H9 (cell line): Measurements from ENCODE around the gene PLCH1. TPM values are rescaled to one million over a fixed set of nuclear protein-coding genes. Genes with fewer than 3 reads are reported as not detected.
A peak's percentile ranks its signal among the peaks of the same experiment; 100 is the strongest.

Source experiments
- DNase-seq: peaks from one replicate; pipeline ENCODE4 v3.0.0-alpha.2; 2017
- H2AFZ ChIP-seq: one replicate; pipeline ENCODE4 v1.6.1; 2013; ENCODE audit warnings: mild to moderate bottlenecking, low read length, control low read depth, moderate library complexity
- H2AK5ac ChIP-seq: 2 replicates; pipeline ENCODE4 v1.6.1; 2013; ENCODE audit warnings: low read length, control low read depth, mixed read lengths; ENCODE audit not compliant: insufficient read length
- H2BK120ac ChIP-seq: one replicate; pipeline ENCODE4 v1.6.1; 2013; ENCODE audit warnings: low read depth, mild to moderate bottlenecking, low read length, control low read depth, inconsistent platforms; ENCODE audit not compliant: poor library complexity, severe bottlenecking
- H2BK12ac ChIP-seq: 2 replicates; pipeline ENCODE4 v1.6.1; 2013; ENCODE audit warnings: low read length, control low read depth, mixed read lengths, low read depth; ENCODE audit not compliant: insufficient read length
- H2BK15ac ChIP-seq: 2 replicates; pipeline ENCODE4 v1.6.1; 2013; ENCODE audit warnings: low read depth, low read length, control low read depth
- H2BK20ac ChIP-seq: one replicate; pipeline ENCODE4 v1.6.1; 2013; ENCODE audit warnings: low read depth, mild to moderate bottlenecking, low read length, control low read depth, inconsistent platforms; ENCODE audit not compliant: poor library complexity, severe bottlenecking
- H2BK5ac ChIP-seq: 2 replicates; pipeline ENCODE4 v1.6.1; 2013; ENCODE audit warnings: low read length, control low read depth, mixed read lengths; ENCODE audit not compliant: insufficient read length
- H3K14ac ChIP-seq: 2 replicates; pipeline ENCODE4 v1.6.1; 2013; ENCODE audit warnings: low read length, control low read depth; ENCODE audit not compliant: insufficient read depth
- H3K18ac ChIP-seq: 2 replicates; pipeline ENCODE4 v1.6.1; 2013; ENCODE audit warnings: low read depth, mild to moderate bottlenecking, mixed read lengths, low read length, control low read depth; ENCODE audit not compliant: insufficient read length
- H3K23ac ChIP-seq: 2 replicates; pipeline ENCODE4 v1.6.1; 2013; ENCODE audit warnings: low read length, control low read depth, mixed read lengths, low read depth; ENCODE audit not compliant: insufficient read length
- H3K23me2 ChIP-seq: 2 replicates; pipeline ENCODE4 v1.6.1; 2013; ENCODE audit warnings: low read depth, mild to moderate bottlenecking, mixed read lengths, low read length, control low read depth; ENCODE audit not compliant: insufficient read length, poor library complexity, severe bottlenecking
- H3K27ac ChIP-seq: 2 replicates; pipeline ENCODE4 v1.5.1; 2013; ENCODE audit warnings: low read length, control low read depth, mixed read lengths, low read depth; ENCODE audit not compliant: insufficient read length
- H3K27me3 ChIP-seq: 2 replicates; pipeline ENCODE4 v1.6.1; 2013; ENCODE audit warnings: low read length, control low read depth, inconsistent platforms; ENCODE audit not compliant: insufficient read depth
- H3K4ac ChIP-seq: 2 replicates; pipeline ENCODE4 v1.6.1; 2013; ENCODE audit warnings: low read depth, mild to moderate bottlenecking, control low read depth, inconsistent platforms, low read length, moderate library complexity
- H3K4me1 ChIP-seq: 2 replicates; pipeline ENCODE4 v1.6.1; 2013; ENCODE audit warnings: low read length, control low read depth, inconsistent platforms; ENCODE audit not compliant: insufficient read depth
- H3K4me2 ChIP-seq: 2 replicates; pipeline ENCODE4 v1.6.1; 2013; ENCODE audit warnings: low read length, control low read depth, mixed read lengths; ENCODE audit not compliant: insufficient read length, insufficient read depth
- H3K56ac ChIP-seq: 2 replicates; pipeline ENCODE4 v1.6.1; 2013; ENCODE audit warnings: low read depth, mild to moderate bottlenecking, mixed read lengths, low read length, control low read depth; ENCODE audit not compliant: insufficient read length
- H3K79me1 ChIP-seq: 2 replicates; pipeline ENCODE4 v1.6.1; 2013; ENCODE audit warnings: low read depth, mild to moderate bottlenecking, moderate library complexity, low read length, control low read depth, inconsistent platforms; ENCODE audit not compliant: insufficient read depth, poor library complexity, severe bottlenecking
- H3K79me2 ChIP-seq: 2 replicates; pipeline ENCODE4 v1.6.1; 2013; ENCODE audit warnings: low read length, control low read depth, inconsistent platforms; ENCODE audit not compliant: insufficient read depth
- H3K9ac ChIP-seq: 2 replicates; pipeline ENCODE4 v1.6.1; 2013; ENCODE audit warnings: low read length, control low read depth, mixed read lengths; ENCODE audit not compliant: insufficient read length; ENCODE audit errors: extremely low read depth
- H3K9me3 ChIP-seq: one replicate; pipeline ENCODE4 v1.6.1; 2013; ENCODE audit warnings: low read depth, low read length, inconsistent platforms; ENCODE audit not compliant: control insufficient read depth
- H3T11ph ChIP-seq: one replicate; pipeline ENCODE4 v1.6.1; 2013; ENCODE audit warnings: mild to moderate bottlenecking, low read length, control low read depth, inconsistent platforms
- H4K20me1 ChIP-seq: one replicate; pipeline ENCODE4 v1.6.1; 2013; ENCODE audit not compliant: control insufficient read depth, insufficient read length, insufficient read depth
- H4K5ac ChIP-seq: 2 replicates; pipeline ENCODE4 v1.6.1; 2013; ENCODE audit warnings: low read depth, mild to moderate bottlenecking, mixed read lengths, low read length, control low read depth; ENCODE audit not compliant: insufficient read length
- H4K8ac ChIP-seq: replicated peaks from 2 replicates; pipeline ENCODE4 v1.6.1; 2013; ENCODE audit warnings: low read length, control low read depth, mixed read lengths, low read depth; ENCODE audit not compliant: insufficient read length
- H4K91ac ChIP-seq: 2 replicates; pipeline ENCODE4 v1.6.1; 2013; ENCODE audit warnings: low read depth, mild to moderate bottlenecking, moderate library complexity, mixed read lengths, low read length, control low read depth; ENCODE audit not compliant: insufficient read length
- H3K27ac Mint-ChIP-seq, 3 experiments: 2 replicates in 2 of 3; 3 replicates in 1 of 3; pipeline ENCODE4 v1.8.0; 2020 to 2021; ENCODE audit warnings: mixed read lengths in 3 of 3, mild to moderate bottlenecking in 1 of 3, moderate library complexity in 1 of 3
- H3K27me3 Mint-ChIP-seq: 2 replicates; pipeline ENCODE4 v1.8.0; 2021; ENCODE audit warnings: low read depth, mild to moderate bottlenecking, moderate library complexity, mixed read lengths
- H3K36me3 Mint-ChIP-seq, 3 experiments: 2 replicates in 2 of 3; 3 replicates in 1 of 3; pipeline ENCODE4 v1.8.0; 2020 to 2021; ENCODE audit warnings: low read depth in 3 of 3, mixed read lengths in 3 of 3; ENCODE audit not compliant: insufficient read depth in 1 of 3
- H3K4me1 Mint-ChIP-seq, 2 experiments: 2 replicates each; pipeline ENCODE4 v1.8.0; 2020; ENCODE audit warnings: mixed read lengths in 2 of 2
- H3K4me3 Mint-ChIP-seq, 2 experiments: 2 replicates in 1 of 2; 3 replicates in 1 of 2; pipeline ENCODE4 v1.8.0; 2020 to 2021; ENCODE audit warnings: mild to moderate bottlenecking in 2 of 2, mixed read lengths in 2 of 2, moderate library complexity in 1 of 2
- H3K9me3 Mint-ChIP-seq, 2 experiments: 2 replicates in 1 of 2; 3 replicates in 1 of 2; pipeline ENCODE4 v1.8.0; 2020; ENCODE audit warnings: mild to moderate bottlenecking in 2 of 2, mixed read lengths in 2 of 2, moderate library complexity in 1 of 2
- CTCF ChIP-seq: fragments of 200-600 bp; sonication (generic); conservative IDR thresholded peaks from 3 replicates; pipeline ENCODE4 v1.8.0; 2021; ENCODE audit warnings: antibody characterized with exemption, mild to moderate bottlenecking
- WGBS: extraction: QIAGEN DNeasy Blood & Tissue Kit; methylation state at CpG from one replicate; pipeline ENCODE4 v1.1.7; 2013; ENCODE audit warnings: missing lambda C conversion rate, low lambda C conversion rate, mixed read lengths; ENCODE audit not compliant: insufficient read length; ENCODE audit errors: extremely low coverage; 5-methylcytosine and 5-hydroxymethylcytosine counted together
- total RNA-seq: library from RNA; stranded (reverse); gene quantifications from 2 replicates; pipeline ENCODE4 v1.2.1, GENCODE V29; 2021

The PLCH1 gene
- total RNA-seq, 1 experiment from 2014 or later: 19.0 TPM

DNA sequence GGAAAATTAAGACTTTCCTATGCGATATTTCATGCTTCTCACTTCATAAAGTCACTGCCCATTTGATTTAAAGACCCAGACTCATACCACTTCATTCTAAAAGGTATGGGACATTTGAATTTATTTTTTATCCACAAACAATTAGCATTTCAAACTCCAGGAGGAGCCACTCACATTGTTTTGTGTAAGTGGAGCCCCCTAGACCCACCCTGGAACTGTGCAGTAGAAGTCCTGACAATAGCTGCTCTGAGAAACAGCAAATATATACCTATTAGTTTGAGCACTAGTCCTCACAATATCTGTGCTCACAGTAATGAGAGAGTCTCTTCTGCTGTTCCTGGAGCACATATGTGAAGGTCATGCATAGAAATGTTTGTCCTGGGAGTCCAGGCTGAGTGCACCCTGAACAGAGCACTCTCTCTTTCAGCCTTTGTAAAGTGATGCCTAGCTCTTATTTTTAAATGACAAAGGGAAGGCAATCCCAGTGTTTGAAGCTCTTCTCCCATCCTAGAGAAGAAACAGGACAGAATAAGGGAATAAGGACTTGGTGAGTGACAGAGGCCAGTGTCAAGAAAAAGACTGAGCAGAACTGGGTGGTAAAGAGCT is 323.9 kb downstream of the PLCH1 start:
- H2BK120ac ChIP-seq: no peak overlapping the region
- no peaks in the 10 kb centered on the region for H3K79me2 ChIP-seq
- H3K27me3 Mint-ChIP-seq: no peaks in the 10 kb centered on the region
- no peak overlapping the region for H2BK12ac ChIP-seq
- whole genome bisulfite sequencing: no CpG with 5 or more reads among the region's 1 CpG
- no peaks in the 10 kb centered on the region for H4K20me1 ChIP-seq
- no peaks in the 10 kb centered on the region for H3K27me3 ChIP-seq
- no peaks in the 10 kb centered on the region; a peak in 1 of 5 replicates for H3K9me3 Mint-ChIP-seq
- no peak overlapping the region for H2BK15ac ChIP-seq
- no peak overlapping the region for H4K8ac ChIP-seq
- no peak overlapping the region for H3K27ac ChIP-seq
- H3K14ac ChIP-seq: no peak overlapping the region
- no peak overlapping the region for H3T11ph ChIP-seq
- no peak overlapping the region for H3K23ac ChIP-seq
- no peak overlapping the region for H3K56ac ChIP-seq
- H3K4me1 Mint-ChIP-seq: peaks cover 35 to 38% of the 10 kb centered on the region in 2 experiments
- H2AFZ ChIP-seq: no peak overlapping the region
- H3K4me3 Mint-ChIP-seq: peak overlapping the region in 1 of 2 experiments; percentile 8; a peak in 1 of 5 replicates
- H3K18ac ChIP-seq: no peak overlapping the region
- H4K5ac ChIP-seq: no peak overlapping the region
- H3K36me3 Mint-ChIP-seq: peaks cover 0 to under 1% (median 0%) of the 10 kb centered on the region in 3 experiments; a peak in 3 of 7 replicates
- H3K79me1 ChIP-seq: no peaks in the 10 kb centered on the region
- peaks cover 15% of the 10 kb centered on the region; the same call in 1 of the 2 replicates for H3K4me1 ChIP-seq
- peak overlapping the region in 2 of 3 experiments; percentile 37 to 52; a peak in 3 of 7 replicates for H3K27ac Mint-ChIP-seq
- no peak for DNase-seq
- no peak overlapping the region for H4K91ac ChIP-seq
- H3K23me2 ChIP-seq: no peaks in the 10 kb centered on the region
- H2BK5ac ChIP-seq: no peak overlapping the region
- H3K4ac ChIP-seq: no peak overlapping the region
- H2BK20ac ChIP-seq: no peak overlapping the region
- no peak overlapping the region for H2AK5ac ChIP-seq
- H3K9me3 ChIP-seq: no peaks in the 10 kb centered on the region
- no peak overlapping the region for H3K4me2 ChIP-seq
- no peak overlapping the region for H3K9ac ChIP-seq
- TF ChIP-seq CTCF: peak; percentile 60; the same call in 2 of the 3 replicates
